Panc1 (cell line): Measurements from ENCODE around the gene COL23A1. TPM values are rescaled to one million over a fixed set of nuclear protein-coding genes. Genes with fewer than 3 reads are reported as not detected.

Source experiments
- ATAC-seq: fragments of 200-7000 bp; cut with Tn5 transposase; 2 replicates; pipeline ENCODE4 v1.9.1; 2020; ENCODE audit warnings: mild to moderate bottlenecking, moderate library complexity
- BruUV-seq: library from RNA; stranded (reverse); fragments of 400-500 nt; replicated peaks from 2 replicates; lab custom pipeline; 2021; lab: Mats Ljungman, UMichigan
- CTCF ChIA-PET: fragments of 300-600 bp; sonication (Branson Sonifier 250); formaldehyde crosslinking; loops from one replicate; lab custom pipeline; 2022; ENCODE audit warnings: antibody characterized with exemption; lab: Charles Lee
- POLR2A ChIA-PET: fragments of 300-600 bp; sonication (Branson Sonifier 250); formaldehyde crosslinking; loops from one replicate; lab custom pipeline; 2022; ENCODE audit warnings: antibody characterized with exemption; lab: Charles Lee
- DNase-seq: peaks from one replicate; pipeline ENCODE4 v3.0.0-alpha.2; 2010; ENCODE audit warnings: low read depth, low spot score
- H3K27ac ChIP-seq: 2 replicates; pipeline ENCODE4 v1.5.1; 2011; ENCODE audit warnings: mild to moderate bottlenecking, low read length, inconsistent platforms
- H3K27me3 ChIP-seq: fragments of 200-500 bp; sonication (Bioruptor generic); 2 replicates; pipeline ENCODE4 v1.6.0; 2014; ENCODE audit warnings: low read length, inconsistent platforms; ENCODE audit not compliant: control insufficient read depth, insufficient read depth
- H3K36me3 ChIP-seq: fragments of 200-500 bp; sonication (Bioruptor generic); 2 replicates; pipeline ENCODE4 v1.5.1; 2014; ENCODE audit warnings: inconsistent platforms, mild to moderate bottlenecking, low read length, moderate library complexity; ENCODE audit not compliant: control insufficient read depth, insufficient read depth
- H3K4me1 ChIP-seq: 2 replicates; pipeline ENCODE4 v1.5.1; 2011; ENCODE audit warnings: inconsistent platforms, mild to moderate bottlenecking, low read length, moderate library complexity; ENCODE audit not compliant: control insufficient read depth, insufficient read depth
- H3K4me3 ChIP-seq, 2 experiments: 2 replicates each; pipeline ENCODE4 v1.5.1; 2011 to 2012; ENCODE audit warnings: low read depth in 2 of 2, low read length in 2 of 2, mild to moderate bottlenecking in 2 of 2, inconsistent platforms in 1 of 2, moderate library complexity in 1 of 2
- H3K9me3 ChIP-seq: fragments of 200-500 bp; sonication (Bioruptor generic); 2 replicates; pipeline ENCODE4 v1.5.1; 2014; ENCODE audit warnings: low read depth, mild to moderate bottlenecking, inconsistent platforms, low read length, moderate library complexity; ENCODE audit not compliant: control insufficient read depth, insufficient read depth
- POLR2AphosphoS5 ChIP-seq: IDR thresholded peaks from 2 replicates; pipeline ENCODE4 v1.6.1; 2012; ENCODE audit warnings: mild to moderate bottlenecking, low read depth, low read length, moderate library complexity
- REST ChIP-seq, 2 experiments: IDR thresholded peaks; 2 replicates each; pipeline ENCODE4 v1.6.1; 2011 to 2012; ENCODE audit warnings: low read depth in 2 of 2, control low read depth in 1 of 2, low read length in 1 of 2, mild to moderate bottlenecking in 1 of 2, moderate library complexity in 1 of 2; ENCODE audit not compliant: insufficient read depth in 1 of 2
- SIN3A ChIP-seq: IDR thresholded peaks from 2 replicates; pipeline ENCODE4 v1.6.1; 2012; ENCODE audit warnings: low read depth, mild to moderate bottlenecking, low read length, moderate library complexity, borderline replicate concordance; ENCODE audit not compliant: insufficient read depth
- TCF7L2 ChIP-seq: IDR thresholded peaks from 2 replicates; pipeline ENCODE4 v1.6.1; 2011; ENCODE audit warnings: mild to moderate bottlenecking, low read depth, low read length, inconsistent platforms
- in situ Hi-C: cut with HindIII; loops from 2 replicates; pipeline ENCODE4 v1.10.0; 2016; ENCODE audit warnings: low sequenced_read_pairs, low pct_unique_long_range_greater_than_20kb
- intact Hi-C: fragments of 100-400 bp; cut with micrococcal nuclease; formaldehyde crosslinking; loops from one replicate; pipeline ENCODE4 v1.10.0; 2022; ENCODE audit not compliant: unreplicated experiment
- total RNA-seq: library from RNA; stranded (reverse); gene quantifications from one replicate; pipeline ENCODE4 v1.2.1, GENCODE V29; 2021; ENCODE audit not compliant: unreplicated experiment
- TF ChIP-seq, protein P1 (sequence below): fragments of 450-650 bp; IDR thresholded peaks from 2 replicates; pipeline ENCODE4 v1.5.1; 2017; ENCODE audit warnings: mild to moderate bottlenecking

Gene COL23A1
- total RNA-seq, 1 experiment from 2014 or later, result 0.05 TPM

DNA sequence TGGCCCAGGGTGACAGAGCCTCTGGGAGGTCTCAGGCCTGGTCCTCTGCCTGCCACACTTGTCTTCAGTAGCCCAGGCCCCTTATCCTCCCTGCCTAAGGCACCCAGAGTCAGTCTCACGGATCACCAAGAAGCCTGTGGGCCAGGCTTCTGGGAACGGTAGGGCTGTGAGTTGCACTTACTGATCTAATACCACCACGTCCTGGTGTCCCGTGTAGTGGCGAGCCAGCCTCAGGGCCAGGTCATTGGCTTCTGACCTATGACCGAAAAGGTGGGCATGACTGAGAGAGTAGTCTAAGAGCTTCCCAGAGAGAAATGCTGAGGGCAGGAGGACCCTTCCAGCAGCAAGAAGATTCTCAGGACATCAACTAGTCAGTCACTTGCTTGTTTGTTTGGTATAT lies 365.0 kb downstream of the COL23A1 start:
- Histone ChIP-seq H3K27me3 (no peaks in the 10 kb centered on the region), H3K9me3 (no peaks in the 10 kb centered on the region), H3K4me1 (no peaks in the 10 kb centered on the region), H3K27ac (no peak overlapping the region), H3K36me3 (no peaks in the 10 kb centered on the region), H3K4me3 (no peak overlapping the region)
- TF ChIP-seq POLR2AphosphoS5, result no peak
- no peak for TF ChIP-seq TCF7L2
- no peak for TF ChIP-seq REST (IDR thresholded peaks at IDR 0.05; ENCODE audit: insufficient read depth in 1 of 2, low read depth in 2 of 2, low read length in 1 of 2)
- no peak for TF ChIP-seq SIN3A
- TF ChIP-seq, protein P1, sequence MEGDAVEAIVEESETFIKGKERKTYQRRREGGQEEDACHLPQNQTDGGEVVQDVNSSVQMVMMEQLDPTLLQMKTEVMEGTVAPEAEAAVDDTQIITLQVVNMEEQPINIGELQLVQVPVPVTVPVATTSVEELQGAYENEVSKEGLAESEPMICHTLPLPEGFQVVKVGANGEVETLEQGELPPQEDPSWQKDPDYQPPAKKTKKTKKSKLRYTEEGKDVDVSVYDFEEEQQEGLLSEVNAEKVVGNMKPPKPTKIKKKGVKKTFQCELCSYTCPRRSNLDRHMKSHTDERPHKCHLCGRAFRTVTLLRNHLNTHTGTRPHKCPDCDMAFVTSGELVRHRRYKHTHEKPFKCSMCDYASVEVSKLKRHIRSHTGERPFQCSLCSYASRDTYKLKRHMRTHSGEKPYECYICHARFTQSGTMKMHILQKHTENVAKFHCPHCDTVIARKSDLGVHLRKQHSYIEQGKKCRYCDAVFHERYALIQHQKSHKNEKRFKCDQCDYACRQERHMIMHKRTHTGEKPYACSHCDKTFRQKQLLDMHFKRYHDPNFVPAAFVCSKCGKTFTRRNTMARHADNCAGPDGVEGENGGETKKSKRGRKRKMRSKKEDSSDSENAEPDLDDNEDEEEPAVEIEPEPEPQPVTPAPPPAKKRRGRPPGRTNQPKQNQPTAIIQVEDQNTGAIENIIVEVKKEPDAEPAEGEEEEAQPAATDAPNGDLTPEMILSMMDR, result no peak
- BruUV-seq, result no TSS peak
- DNase-seq (no peak), ATAC-seq (no peak)
- in situ Hi-C loops, result no loop called here
- intact Hi-C loops, result no loop called here
- POLR2A ChIA-PET, result no interaction called here
- CTCF ChIA-PET, result no interaction called here

- Histone ChIP-seq H3K36me3 (no peaks in the 10 kb centered on the region), H3K27me3 (no peaks in the 10 kb centered on the region), H3K4me1 (no peaks in the 10 kb centered on the region), H3K27ac (no peak overlapping the region), H3K9me3 (no peaks in the 10 kb centered on the region), H3K4me3 (no peak overlapping the region)
- POLR2A ChIA-PET, result no interaction called here
- ATAC-seq (no peak), DNase-seq (no peak)
- intact Hi-C loops (no loop called here), in situ Hi-C loops (no loop called here)
- CTCF ChIA-PET, result no interaction called here
- TF ChIP-seq, protein P1, result no peak
- no peak for TF ChIP-seq SIN3A
- no TSS peak for BruUV-seq
Observed at GRCh38 chr5:178224403-178224802, 365.8 kb downstream of the COL23A1 start.
